Stimulated activated CD8-positive, alpha-beta memory T cell treated with anti-CD3 and anti-CD28 coated beads, Interleukin-12 subunit alpha, Interleukin-12 subunit beta, amount 100 ng/mL, for 24 hours (primary cell): ENCODE measurements around the gene RARRES1.

Experiments used
- DNase-seq: peaks from one replicate; pipeline ENCODE4 v3.0.0-alpha.2; 2020; ENCODE audit errors: extremely low read depth

RARRES1 gene

GRCh38 chr3:158731938-158732855 is at the start of gene RARRES1:
Gene RARRES1 (minus strand): TSS chr3:158732457. CDS start chr3:158732415, 42 bp downstream.
- DNase-seq = no peak

GRCh38 chr3:158781849-158782248 is 49.6 kb upstream of the RARRES1 start:
- no peak for DNase-seq

- DNase-seq = no peak
Observed at GRCh38 chr3:158781191-158781590, 48.9 kb upstream of the RARRES1 start.

GRCh38 chr3:158780766-158781165 is 48.5 kb upstream of the RARRES1 start:
- no peak for DNase-seq

GRCh38 chr3:158777161-158777873 is 45.1 kb upstream of the RARRES1 start:
- no peak for DNase-seq

- no peak for DNase-seq
Observed at GRCh38 chr3:158776531-158776930, 44.3 kb upstream of the RARRES1 start.

GRCh38 chr3:158775426-158776410 is 43.5 kb upstream of the RARRES1 start:
- no peak for DNase-seq

- no peak for DNase-seq
Observed at GRCh38 chr3:158774965-158775364, 42.7 kb upstream of the RARRES1 start.

- no peak for DNase-seq
Observed at GRCh38 chr3:158773845-158774830, 41.9 kb upstream of the RARRES1 start.

- DNase-seq = no peak
Observed at GRCh38 chr3:158773166-158773565, 40.9 kb upstream of the RARRES1 start.

- no peak for DNase-seq
Observed at GRCh38 chr3:158771982-158772381, 39.7 kb upstream of the RARRES1 start.

GRCh38 chr3:158771577-158771976 is 39.3 kb upstream of the RARRES1 start:
- DNase-seq = no peak

- DNase-seq = no peak
Observed at GRCh38 chr3:158770741-158771350, 38.6 kb upstream of the RARRES1 start.

- no peak for DNase-seq
Observed at GRCh38 chr3:158769952-158770740, 37.9 kb upstream of the RARRES1 start.

- no peak for DNase-seq
Observed at GRCh38 chr3:158769549-158769948, 37.3 kb upstream of the RARRES1 start.

- DNase-seq = no peak
Observed at GRCh38 chr3:158768881-158769543, 36.8 kb upstream of the RARRES1 start.

- DNase-seq = no peak
Observed at GRCh38 chr3:158768361-158768787, 36.1 kb upstream of the RARRES1 start.

GRCh38 chr3:158766364-158766763 is 34.1 kb upstream of the RARRES1 start:
- DNase-seq = no peak
